Mesothelial cell of epicardium (in vitro differentiated cells): ENCODE results near the gene EHMT1. TPM values are rescaled to one million over a fixed set of nuclear protein-coding genes. Genes with fewer than 3 reads are reported as not detected.

Source experiments
- DNase-seq, 2 experiments: peaks; one replicate each; pipeline ENCODE4 v3.0.0; 2021; ENCODE audit warnings: low spot score in 2 of 2; ENCODE audit not compliant: unreplicated experiment in 2 of 2
- H3K27ac Mint-ChIP-seq: 2 replicates; pipeline ENCODE4 v1.8.0; 2021; ENCODE audit warnings: mixed read lengths
- H3K27me3 Mint-ChIP-seq: 2 replicates; pipeline ENCODE4 v1.8.0; 2021; ENCODE audit warnings: low read depth, mixed read lengths
- H3K36me3 Mint-ChIP-seq: 2 replicates; pipeline ENCODE4 v1.8.0; 2021; ENCODE audit warnings: mixed read lengths
- H3K4me1 Mint-ChIP-seq: 2 replicates; pipeline ENCODE4 v1.8.0; 2021; ENCODE audit warnings: mixed read lengths
- H3K4me3 Mint-ChIP-seq: 2 replicates; pipeline ENCODE4 v1.8.0; 2021; ENCODE audit warnings: mild to moderate bottlenecking, moderate library complexity, mixed read lengths
- H3K9me3 Mint-ChIP-seq: 2 replicates; pipeline ENCODE4 v1.8.0; 2021; ENCODE audit warnings: mixed read lengths
- CTCF ChIP-seq: fragments of 200-600 bp; sonication (generic); IDR thresholded peaks from one replicate; pipeline ENCODE4 v1.5.0; 2021; ENCODE audit warnings: antibody characterized with exemption; ENCODE audit not compliant: unreplicated experiment
- total RNA-seq: library from RNA; stranded (reverse); gene quantifications from 3 replicates; pipeline ENCODE4 v1.2.1, GENCODE V29; 2021

EHMT1 gene
- total RNA-seq, 1 donor from 2014 or later: 147 TPM

GRCh38 chr9:137813651-137814415 is 195.0 kb downstream of the EHMT1 start:
- Mint-ChIP-seq H3K36me3 (peaks cover 49% of the 10 kb centered on the region), H3K27ac (peak overlapping the region; percentile 56), H3K9me3 (peaks cover 4% of the 10 kb centered on the region), H3K27me3 (no peaks in the 10 kb centered on the region), H3K4me3 (no peak overlapping the region), H3K4me1 (peaks cover 3% of the 10 kb centered on the region)
- TF ChIP-seq CTCF: no peak
- DNase-seq: no peak

DNA sequence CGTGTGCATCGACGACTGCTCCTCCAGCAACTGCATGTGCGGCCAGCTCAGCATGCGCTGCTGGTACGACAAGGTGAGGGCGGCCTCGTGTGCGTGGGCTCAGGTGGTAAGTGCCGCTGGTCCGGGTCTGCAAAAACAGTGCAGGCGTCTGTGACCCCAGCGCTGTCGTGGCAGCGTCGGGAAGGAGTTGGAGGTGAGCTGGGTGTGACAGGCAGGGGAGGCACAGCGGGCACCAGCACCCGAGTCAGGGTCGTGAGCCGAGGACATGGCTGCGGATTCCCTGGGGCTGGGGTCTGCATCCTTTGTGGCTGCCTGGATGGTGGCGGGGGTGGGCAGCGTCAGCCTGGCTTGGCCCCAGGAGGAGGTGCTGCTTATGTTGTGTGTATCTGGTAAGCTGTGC is 195.6 kb downstream of the EHMT1 start:
- H3K4me1 Mint-ChIP-seq: peaks cover 3% of the 10 kb centered on the region
- TF ChIP-seq CTCF: no peak
- H3K4me3 Mint-ChIP-seq: no peak overlapping the region
- H3K36me3 Mint-ChIP-seq: peaks cover 45% of the 10 kb centered on the region
- H3K27me3 Mint-ChIP-seq: no peaks in the 10 kb centered on the region
- H3K27ac Mint-ChIP-seq: peak overlapping the region; percentile 56
- peaks cover 4% of the 10 kb centered on the region for H3K9me3 Mint-ChIP-seq
- DNase-seq: no peak

- peaks cover 4% of the 10 kb centered on the region for H3K9me3 Mint-ChIP-seq
- no peak overlapping the region for H3K4me3 Mint-ChIP-seq
- no peaks in the 10 kb centered on the region for H3K27me3 Mint-ChIP-seq
- TF ChIP-seq CTCF: no peak
- no peak for DNase-seq
- peak overlapping the region; percentile 16 for H3K27ac Mint-ChIP-seq
- peaks cover 3% of the 10 kb centered on the region for H3K4me1 Mint-ChIP-seq
- peaks cover 47% of the 10 kb centered on the region for H3K36me3 Mint-ChIP-seq
Measured at GRCh38 chr9:137814841-137815240, 196.0 kb downstream of the EHMT1 start.

GRCh38 chr9:137815256-137816255 is 196.8 kb downstream of the EHMT1 start:
- H3K27me3 Mint-ChIP-seq: no peaks in the 10 kb centered on the region
- DNase-seq: no peak
- H3K4me3 Mint-ChIP-seq: no peak overlapping the region
- peaks cover 4% of the 10 kb centered on the region for H3K9me3 Mint-ChIP-seq
- no peak for TF ChIP-seq CTCF
- H3K36me3 Mint-ChIP-seq: peaks cover 50% of the 10 kb centered on the region
- H3K4me1 Mint-ChIP-seq: peaks cover 3% of the 10 kb centered on the region
- no peak overlapping the region for H3K27ac Mint-ChIP-seq

DNA sequence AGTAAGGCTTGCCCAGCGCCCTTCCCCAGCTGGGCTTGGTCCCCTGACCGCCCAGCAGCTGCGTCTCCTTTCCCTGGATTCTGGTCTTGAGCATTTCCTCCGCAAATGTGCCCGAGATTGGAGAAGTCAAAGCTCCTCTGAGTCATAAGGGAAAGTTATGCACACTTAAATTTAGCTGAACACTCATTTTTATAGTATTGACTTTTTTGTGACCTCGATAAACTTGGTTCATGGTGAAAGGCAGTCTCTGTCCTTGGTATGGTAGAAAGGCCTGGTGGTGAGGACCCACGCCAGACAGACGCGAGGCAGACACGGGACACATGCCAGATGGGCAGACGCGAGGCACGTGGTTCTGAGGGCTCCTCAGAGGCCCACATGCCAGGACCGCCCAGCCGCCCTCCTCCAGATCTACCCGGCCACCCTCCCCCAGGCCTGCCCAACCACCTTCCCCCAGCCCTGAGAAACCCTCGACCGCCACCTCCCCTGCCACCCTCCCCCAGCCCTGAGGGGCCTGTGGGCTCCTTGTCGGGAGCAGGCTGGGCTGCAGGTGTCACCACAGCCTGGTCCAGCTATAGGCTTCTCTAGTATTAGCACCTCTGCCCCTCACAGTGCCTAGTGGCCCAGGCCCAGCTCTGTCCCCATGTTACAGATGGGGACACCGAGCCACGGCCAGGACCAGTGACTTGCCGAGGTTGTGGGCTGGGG is 197.9 kb downstream of the EHMT1 start:
- Mint-ChIP-seq H3K4me3 (no peak overlapping the region), H3K27ac (no peak overlapping the region), H3K9me3 (peaks cover 7% of the 10 kb centered on the region), H3K4me1 (peaks cover 3% of the 10 kb centered on the region), H3K36me3 (peaks cover 55% of the 10 kb centered on the region), H3K27me3 (no peaks in the 10 kb centered on the region)
- no peak for TF ChIP-seq CTCF
- DNase-seq: no peak
